SIG-M5 treated with dmso at 0.1 percent for 504 hours (cell line): Measurements from ENCODE around the gene CD2BP2.
"Not testable (repeated sequence)": the region's sequence is repeated elsewhere in the genome, so short reads cannot be mapped to it uniquely, and the experiment has no call there.

Source experiments
- DNase-seq: peaks from one replicate; lab custom pipeline; 2025; ENCODE audit not compliant: unreplicated experiment; lab: John Stamatoyannopoulos, UW

The CD2BP2 gene

DNA sequence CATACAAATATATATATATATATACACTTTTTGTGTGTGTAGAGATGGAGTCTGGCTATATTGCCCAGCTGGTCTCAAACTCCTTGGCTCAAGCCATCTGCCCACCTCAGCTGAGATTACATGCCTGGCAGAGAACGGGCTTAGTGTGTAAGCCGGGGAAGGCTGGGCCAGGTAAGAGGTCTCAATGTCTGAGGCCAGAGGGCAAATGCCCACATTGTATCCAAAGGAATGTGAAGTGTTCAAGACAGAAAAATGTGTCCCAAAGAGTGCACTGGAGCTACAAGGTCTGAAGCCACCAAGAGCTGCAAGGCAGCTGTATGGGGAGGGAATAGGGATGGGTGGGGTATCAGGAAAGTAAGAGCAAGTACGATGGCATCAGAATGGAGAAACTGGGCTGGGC is 8.8 kb downstream of the CD2BP2 start:
- no peak for DNase-seq

- DNase-seq = not testable (repeated sequence)
Observed at GRCh38 chr16:30343491-30343820, 11.7 kb downstream of the CD2BP2 start.

- no peak for DNase-seq
Observed at GRCh38 chr16:30342751-30343490, 12.2 kb downstream of the CD2BP2 start.

- DNase-seq = not testable (repeated sequence)
Observed at GRCh38 chr16:30341971-30342370, 13.1 kb downstream of the CD2BP2 start.

DNA sequence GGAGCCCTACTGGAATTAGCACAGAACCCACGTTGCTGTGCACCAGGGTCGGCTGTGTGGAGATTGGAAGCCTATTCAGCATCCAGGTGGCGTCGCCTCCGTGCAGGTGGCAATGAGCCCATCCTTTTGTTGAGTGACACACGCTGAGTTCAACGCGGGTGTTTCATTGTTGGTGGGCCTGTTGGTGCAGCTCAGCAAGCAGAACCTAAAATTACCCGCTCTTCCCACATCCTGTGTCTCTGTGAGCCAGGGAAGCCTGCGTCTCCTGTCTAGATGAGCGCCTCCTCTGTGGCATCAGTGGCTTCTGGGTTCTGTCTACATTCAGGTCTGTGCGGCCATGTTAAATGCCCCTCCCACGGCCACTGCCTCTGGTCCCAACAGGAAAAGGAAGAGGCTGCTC is 14.5 kb downstream of the CD2BP2 start:
- DNase-seq = no peak

GRCh38 chr16:30338715-30339114 is 16.4 kb downstream of the CD2BP2 start:
- not testable (repeated sequence) for DNase-seq

- not testable (repeated sequence) for DNase-seq
Observed at GRCh38 chr16:30337964-30338357, 17.1 kb downstream of the CD2BP2 start.

DNA sequence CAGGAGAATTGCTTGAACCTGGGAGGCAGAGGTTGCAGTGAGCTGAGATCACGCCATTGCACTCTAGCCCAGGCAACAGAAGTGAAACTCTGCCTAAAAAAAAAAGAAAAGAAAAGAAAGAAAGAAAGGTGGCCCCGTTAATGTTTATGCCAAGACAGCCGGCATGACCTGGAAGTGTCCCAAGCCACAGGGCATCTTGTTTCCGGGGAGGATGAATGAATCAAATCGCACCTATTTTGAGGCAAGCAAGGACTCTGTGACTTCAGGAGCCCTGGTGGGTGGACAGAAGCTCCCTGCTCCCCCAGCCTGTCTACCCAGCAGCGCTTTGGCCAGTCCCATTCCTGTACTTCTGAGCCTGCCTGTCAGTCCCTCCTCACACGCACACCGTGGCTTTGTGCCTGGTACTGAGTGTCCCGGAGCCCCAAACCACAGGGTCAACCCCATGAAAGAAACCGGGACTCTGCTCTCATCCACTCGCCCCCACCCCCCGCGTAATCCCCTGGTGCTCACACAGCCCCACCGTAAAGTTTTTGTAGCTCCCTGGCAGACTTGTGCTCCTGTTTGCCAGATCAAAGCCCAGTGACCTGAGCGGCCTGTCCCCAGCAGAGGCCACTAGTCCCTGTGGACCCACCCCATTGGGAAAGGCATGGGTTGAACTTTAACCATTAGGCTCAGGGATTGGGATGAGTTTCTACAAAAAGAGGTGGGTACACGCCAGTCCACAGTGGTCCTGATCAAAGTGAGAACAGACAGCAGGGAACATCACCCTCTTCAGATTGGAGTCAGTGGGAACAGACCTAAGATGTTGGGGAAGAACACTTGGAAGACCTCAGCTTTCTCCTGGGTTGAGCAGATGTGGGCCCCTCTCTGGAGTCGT is 19.3 kb downstream of the CD2BP2 start:
- no peak for DNase-seq

GRCh38 chr16:30335028-30335597 is 20.0 kb downstream of the CD2BP2 start:
- DNase-seq = peak; percentile 68

DNA sequence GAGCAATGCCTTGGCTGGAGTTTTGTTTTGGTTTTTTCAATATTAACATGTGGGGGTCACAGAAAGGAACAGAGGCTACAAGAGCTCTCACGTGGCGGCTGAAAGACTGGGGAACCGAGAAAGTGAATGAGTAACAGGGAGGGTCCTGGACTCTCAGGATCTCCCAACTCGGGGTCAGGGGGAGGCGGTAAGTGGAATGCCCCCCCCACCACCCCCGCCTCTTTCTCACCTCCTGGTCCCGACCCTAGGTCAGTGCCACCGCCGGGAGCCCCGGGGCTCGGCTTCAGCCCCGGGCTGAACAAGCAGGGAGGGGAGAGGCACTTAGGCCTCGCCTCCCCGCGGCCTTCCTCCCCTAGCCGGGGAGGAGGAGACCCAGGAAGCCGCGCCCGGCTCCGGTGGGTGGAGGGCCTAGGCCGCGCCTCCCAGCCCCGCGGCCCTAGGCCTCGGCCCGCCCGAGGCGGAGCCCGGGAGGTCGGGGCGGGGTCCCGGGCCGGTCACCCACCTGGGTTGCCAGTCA is 20.6 kb downstream of the CD2BP2 start:
- peak; percentile 39 for DNase-seq

DNA sequence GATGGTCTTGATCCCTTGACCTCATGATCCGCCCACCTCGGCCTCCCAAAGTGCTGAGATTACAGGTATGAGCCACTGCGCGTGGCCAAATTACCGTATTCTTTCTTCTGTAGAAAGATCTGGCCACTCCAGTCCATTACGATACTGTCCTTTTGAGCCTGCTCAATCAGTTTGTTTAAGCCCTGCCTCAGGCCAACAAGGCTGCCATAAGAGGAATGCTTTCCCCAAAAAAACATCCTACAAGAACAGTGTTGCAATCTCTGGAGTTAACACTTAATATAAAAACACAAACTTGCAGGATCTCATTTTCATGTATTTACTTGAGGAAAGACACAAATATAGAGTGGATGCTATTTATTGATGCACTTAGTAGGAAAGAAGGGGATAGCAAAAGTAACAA is 30.9 kb downstream of the CD2BP2 start:
- not testable (repeated sequence) for DNase-seq

GRCh38 chr16:30318647-30319046 is 36.5 kb downstream of the CD2BP2 start:
- not testable (repeated sequence) for DNase-seq

DNA sequence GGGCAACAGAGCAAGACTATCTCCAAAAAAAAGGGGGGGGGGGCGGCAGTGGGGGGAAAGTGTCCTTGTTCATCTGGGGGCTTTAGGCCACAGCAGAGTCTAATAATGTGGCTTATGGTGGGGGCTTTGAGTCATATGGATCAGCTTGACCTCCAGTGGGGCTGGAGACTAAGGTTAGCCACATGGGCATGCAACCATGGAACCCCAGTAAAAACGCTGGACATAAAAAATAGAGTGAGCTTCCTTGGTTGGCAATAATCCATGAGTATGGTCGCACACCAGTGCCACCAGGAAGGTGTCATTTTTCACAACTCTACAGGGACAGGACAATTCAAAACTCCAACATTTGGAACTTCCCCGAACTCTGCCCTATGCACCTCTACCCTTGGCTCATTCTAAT is 44.2 kb downstream of the CD2BP2 start:
- DNase-seq = not testable (repeated sequence)

- DNase-seq = not testable (repeated sequence)
Observed at GRCh38 chr16:30309255-30309654, 45.9 kb downstream of the CD2BP2 start.
